Endothelial cell of umbilical vein (primary cell): Measurements from ENCODE around the gene HEPHL1. TPM values are rescaled to one million over a fixed set of nuclear protein-coding genes. Genes with fewer than 3 reads are reported as not detected.

ENCODE experiments used
- BruUV-seq: library from RNA; stranded (reverse); fragments of 400-500 nt; replicated peaks from 2 replicates; lab custom pipeline; 2021; lab: Mats Ljungman, UMichigan
- CTCF ChIA-PET: fragments of 300-600, 350-600 bp; sonication (Branson Sonifier 250); formaldehyde crosslinking; loops from one replicate; lab custom pipeline; 2021; ENCODE audit warnings: antibody characterized with exemption, inconsistent platforms; lab: Charles Lee
- POLR2A ChIA-PET: fragments of 300-600, 350-600 bp; sonication (Branson Sonifier 250); formaldehyde crosslinking; loops from one replicate; lab custom pipeline; 2021; ENCODE audit warnings: antibody characterized with exemption, inconsistent platforms; lab: Charles Lee
- DNase-seq: peaks from one replicate; pipeline ENCODE4 v3.0.0-alpha.2; 2011; ENCODE audit warnings: low read depth, low spot score
- FAIRE-seq: peaks from 2 replicates; lab custom pipeline; 2011; peaks lifted over from hg19 to GRCh38; lab: Jason Lieb, UNC
- H2AFZ ChIP-seq: 2 replicates; pipeline ENCODE4 v1.6.0; 2012; ENCODE audit warnings: low read depth, low read length, control low read depth, inconsistent platforms
- H3K27ac ChIP-seq: 2 replicates; pipeline ENCODE4 v1.5.1; 2011; ENCODE audit warnings: low read depth, mild to moderate bottlenecking, control low read depth, low read length, moderate library complexity; ENCODE audit not compliant: insufficient read depth
- H3K27me3 ChIP-seq, 2 experiments: 2 replicates each; pipeline versions ENCODE4 v1.6.0 to v1.6.1; 2011; ENCODE audit warnings: low read length in 2 of 2, mixed read lengths in 1 of 2; ENCODE audit not compliant: control insufficient read depth in 2 of 2, insufficient read depth in 2 of 2
- H3K36me3 ChIP-seq, 2 experiments: 2 replicates in 1 of 2; 3 replicates in 1 of 2; pipeline ENCODE4 v1.5.1; 2011; ENCODE audit warnings: low read length in 2 of 2, mild to moderate bottlenecking in 1 of 2, moderate library complexity in 1 of 2; ENCODE audit not compliant: control insufficient read depth in 2 of 2, insufficient read depth in 2 of 2; ENCODE audit errors: extremely low read depth in 1 of 2
- H3K4me1 ChIP-seq: 3 replicates; pipeline ENCODE4 v1.5.1; 2011; ENCODE audit warnings: mild to moderate bottlenecking, low read length; ENCODE audit not compliant: control insufficient read depth, insufficient read depth; ENCODE audit errors: extremely low read depth
- H3K4me2 ChIP-seq: 2 replicates; pipeline ENCODE4 v1.6.1; 2011; ENCODE audit warnings: low read length, control low read depth, mixed read lengths; ENCODE audit not compliant: insufficient read depth
- H3K4me3 ChIP-seq, 3 experiments: fragments of 200-600 bp in 1 of 3; sonication (generic), shearing (Covaris generic) in 1 of 3; replicated peaks in 1 of 3; 2 replicates each; pipeline ENCODE4 v1.5.1; 2011 to 2016; ENCODE audit warnings: control low read depth in 3 of 3, low read length in 3 of 3, mild to moderate bottlenecking in 2 of 3, inconsistent platforms in 1 of 3, low read depth in 1 of 3, moderate library complexity in 1 of 3; ENCODE audit not compliant: insufficient read depth in 1 of 3
- H3K79me2 ChIP-seq: 2 replicates; pipeline ENCODE4 v1.6.0; 2012; ENCODE audit warnings: low read length, inconsistent platforms; ENCODE audit not compliant: control insufficient read depth, insufficient read depth
- H3K9ac ChIP-seq: replicated peaks from 2 replicates; pipeline ENCODE3; 2011; ENCODE audit warnings: low read length, control low read depth; ENCODE audit not compliant: insufficient read depth; ENCODE audit errors: extremely low read depth
- H3K9me1 ChIP-seq: replicated peaks from 3 replicates; pipeline ENCODE4 v1.6.0; 2011; ENCODE audit warnings: mild to moderate bottlenecking, low read length; ENCODE audit not compliant: control insufficient read depth, insufficient read depth; ENCODE audit errors: extremely low read depth
- H3K9me3 ChIP-seq: replicated peaks from 2 replicates; pipeline ENCODE4 v1.5.1; 2012; ENCODE audit warnings: low read length, inconsistent platforms; ENCODE audit not compliant: control insufficient read depth, insufficient read depth
- H4K20me1 ChIP-seq: replicated peaks from 2 replicates; pipeline ENCODE3; 2011; ENCODE audit warnings: mild to moderate bottlenecking, low read length; ENCODE audit not compliant: control insufficient read depth, insufficient read depth; ENCODE audit errors: extremely low read depth
- CTCF ChIP-seq, 2 donors: IDR thresholded peaks; 1 replicate in 1 of 2; 2 replicates in 1 of 2; pipeline ENCODE4 v1.5.1; 2011; ENCODE audit warnings: low read length in 2 of 2, mild to moderate bottlenecking in 2 of 2, moderate library complexity in 2 of 2, control low read depth in 1 of 2, inconsistent platforms in 1 of 2, low read depth in 1 of 2; ENCODE audit not compliant: insufficient read depth in 1 of 2; ENCODE audit errors: extremely low read depth in 1 of 2
- EZH2 ChIP-seq: IDR thresholded peaks from 2 replicates; pipeline ENCODE4 v1.6.1; 2012; ENCODE audit warnings: borderline replicate concordance, low read depth, mild to moderate bottlenecking, moderate library complexity, low read length, inconsistent platforms; ENCODE audit not compliant: severe bottlenecking
- FOS ChIP-seq: IDR thresholded peaks from 2 replicates; pipeline ENCODE4 v1.6.1; 2011; ENCODE audit warnings: mild to moderate bottlenecking, low read length, moderate library complexity, borderline replicate concordance; ENCODE audit not compliant: insufficient read depth
- GATA2 ChIP-seq: IDR thresholded peaks from 2 replicates; pipeline ENCODE4 v1.7.0; 2011; ENCODE audit warnings: low read depth, mild to moderate bottlenecking, moderate library complexity, mixed read lengths, low read length; ENCODE audit not compliant: insufficient read length, insufficient read depth
- JUN ChIP-seq: IDR thresholded peaks from 2 replicates; pipeline ENCODE4 v1.6.1; 2011; ENCODE audit warnings: borderline replicate concordance, low read depth; ENCODE audit not compliant: insufficient read length, insufficient read depth
- MAX ChIP-seq: IDR thresholded peaks from 2 replicates; pipeline ENCODE4 v1.6.1; 2011; ENCODE audit not compliant: insufficient read depth, insufficient read length
- MYC ChIP-seq: IDR thresholded peaks from one replicate; pipeline ENCODE4 v1.6.1; 2011; ENCODE audit warnings: mild to moderate bottlenecking, low read depth, low read length
- POLR2A ChIP-seq: IDR thresholded peaks from 2 replicates; pipeline ENCODE4 v1.6.1; 2012; ENCODE audit warnings: low read depth, mild to moderate bottlenecking, control low read depth, low read length
- POLR2AphosphoS5 ChIP-seq: IDR thresholded peaks from 2 replicates; pipeline ENCODE4 v1.6.1; 2012; ENCODE audit warnings: low read depth, mild to moderate bottlenecking, control low read depth, low read length, moderate library complexity; ENCODE audit not compliant: insufficient read depth
- dilution Hi-C: fragments of 300-500 bp; cut with MboI; formaldehyde crosslinking; loops from one replicate; pipeline ENCODE4 v1.15.0; 2019; ENCODE audit warnings: low sequenced_read_pairs; ENCODE audit not compliant: extremely low pct_ligation_motif_present
- intact Hi-C: fragments of 100-400 bp; cut with micrococcal nuclease; formaldehyde crosslinking; loops from one replicate; pipeline ENCODE4 v1.10.0; 2022
- polyA plus RNA-seq, 4 experiments: library from polyadenylated mRNA; depleted of rRNA in 3 of 4; stranded (reverse) in 3 of 4; unstranded in 1 of 4; fragments of >200 nt; gene quantifications; 2 replicates each; pipeline versions ENCODE4 v1.2.1 to v1.2.3, GENCODE V29; 2011 to 2012; ENCODE audit warnings: missing spikeins in 1 of 4
- total RNA-seq: library from RNA; stranded (reverse); gene quantifications from 2 replicates; pipeline ENCODE4 v1.2.3, GENCODE V29; 2021

HEPHL1 gene
- total and polyA plus RNA-seq, 2 donors (not counting 3 experiments of a cell fraction or from before 2014, with no cell fraction given), result not detected

- no TSS peak for BruUV-seq
- H3K4me2 ChIP-seq, result no peak overlapping the region
- H3K9me3 ChIP-seq, result no peaks in the 10 kb centered on the region
- no peaks in the 10 kb centered on the region for H3K27me3 ChIP-seq
- H3K79me2 ChIP-seq, result no peaks in the 10 kb centered on the region
- H3K27ac ChIP-seq, result no peak overlapping the region
- no peaks in the 10 kb centered on the region for H3K36me3 ChIP-seq
- intact Hi-C loops (no loop called here), dilution Hi-C loops (no loop called here)
- CTCF ChIA-PET, result interaction anchor here (1.2 kb wide), 1 partner anchor 11 kb away, joined by 3 read pairs; no protein-coding TSS in a partner anchor
- no peak for TF ChIP-seq POLR2A
- TF ChIP-seq POLR2AphosphoS5, result no peak
- no peak for TF ChIP-seq MYC
- TF ChIP-seq FOS, result no peak
- TF ChIP-seq EZH2, result no peak
- no peak for TF ChIP-seq JUN
- TF ChIP-seq CTCF (IDR thresholded peaks at IDR 0.05; ENCODE audit: extremely low read depth in 1 of 2, insufficient read depth in 1 of 2, low read depth in 1 of 2, low read length in 2 of 2), result no peak
- TF ChIP-seq GATA2, result no peak
- TF ChIP-seq MAX, result no peak
- POLR2A ChIA-PET, result no interaction called here
- DNase-seq (no peak), FAIRE-seq (no peak)
- H3K9ac ChIP-seq, result no peak overlapping the region
- no peak overlapping the region for H2AFZ ChIP-seq
- no peaks in the 10 kb centered on the region for H3K9me1 ChIP-seq
- H4K20me1 ChIP-seq, result no peaks in the 10 kb centered on the region
- no peak overlapping the region for H3K4me3 ChIP-seq
- H3K4me1 ChIP-seq, result no peaks in the 10 kb centered on the region
Measured at GRCh38 chr11:94060401-94060800, 39.2 kb downstream of the HEPHL1 start.
